CD4-positive, alpha-beta T cell treated with Interleukin-15 for 4 hours (primary cell): ENCODE results near the gene CD37.
A peak's percentile ranks its signal among the peaks of the same experiment; 100 is the strongest.
"Not testable (repeated sequence)": the region's sequence is repeated elsewhere in the genome, so short reads cannot be mapped to it uniquely, and the experiment has no call there.

Experiments
- DNase-seq: peaks from one replicate; pipeline ENCODE4 v3.0.0-alpha.2; 2020; ENCODE audit warnings: low spot score

Gene CD37

GRCh38 chr19:49328741-49329140, 6.5 kb upstream of the CD37 start:
- DNase-seq: no peak

GRCh38 chr19:49331187-49331586, 4.0 kb upstream of the CD37 start:
- not testable (repeated sequence) for DNase-seq

- DNase-seq: peak; percentile 77
Observed at GRCh38 chr19:49331616-49332055, 3.6 kb upstream of the CD37 start.

- not testable (repeated sequence) for DNase-seq
Observed at GRCh38 chr19:49332691-49333417, 2.4 kb upstream of the CD37 start.

GRCh38 chr19:49333418-49333805, 1.8 kb upstream of the CD37 start:
- no peak for DNase-seq

- peak; percentile 66 for DNase-seq
Observed at GRCh38 chr19:49333811-49334288, 1.4 kb upstream of the CD37 start.

- DNase-seq: peak; percentile 45
Observed at GRCh38 chr19:49335784-49336481, 727 bp downstream of the CD37 start.

GRCh38 chr19:49336482-49337266, 1.5 kb downstream of the CD37 start:
- DNase-seq: no peak

GRCh38 chr19:49337267-49338022, 2.2 kb downstream of the CD37 start:
- no peak for DNase-seq

- DNase-seq: no peak
Observed at GRCh38 chr19:49338023-49338677, 2.9 kb downstream of the CD37 start.

- DNase-seq: no peak
Observed at GRCh38 chr19:49338691-49339300, 3.6 kb downstream of the CD37 start.

- DNase-seq: no peak
Observed at GRCh38 chr19:49339301-49340068, 4.3 kb downstream of the CD37 start.

GRCh38 chr19:49340069-49340864, 5.1 kb downstream of the CD37 start:
- DNase-seq: no peak

GRCh38 chr19:49340865-49341718, 5.9 kb downstream of the CD37 start:
- no peak for DNase-seq

GRCh38 chr19:49342291-49342721, 7.1 kb downstream of the CD37 start:
- no peak for DNase-seq

GRCh38 chr19:49343123-49343522, 7.9 kb downstream of the CD37 start:
- DNase-seq: no peak

- DNase-seq: no peak
Observed at GRCh38 chr19:49344505-49345423, 9.6 kb downstream of the CD37 start.
